HL-60 (cell line): Measurements from ENCODE around the gene EIF3A.

ENCODE experiments used
- DNase-seq, 2 experiments: peaks; one replicate each; pipeline ENCODE4 v3.0.0-alpha.2; 2010 to 2020; ENCODE audit warnings: low read depth in 1 of 2, low spot score in 1 of 2
- H3K27ac ChIP-seq: fragments of 250-450 bp; sonication (Bioruptor Pico); replicated peaks from 2 replicates; pipeline ENCODE4 v1.5.1; 2020; ENCODE audit warnings: mild to moderate bottlenecking, moderate library complexity
- H3K27me3 ChIP-seq: fragments of 250-450 bp; sonication (Bioruptor Pico); 2 replicates; pipeline ENCODE4 v1.5.1; 2021; ENCODE audit warnings: mild to moderate bottlenecking, moderate library complexity; ENCODE audit not compliant: insufficient read depth, poor library complexity, severe bottlenecking
- H3K4me3 ChIP-seq: replicated peaks from 2 replicates; pipeline ENCODE4 v1.5.1; 2011; ENCODE audit warnings: mild to moderate bottlenecking, control low read depth, low read length; ENCODE audit not compliant: insufficient read depth
- GABPA ChIP-seq: IDR thresholded peaks from 2 replicates; pipeline ENCODE4 v1.6.1; 2012; ENCODE audit warnings: low read depth
- POLR2AphosphoS5 ChIP-seq: IDR thresholded peaks from 2 replicates; pipeline ENCODE4 v1.6.1; 2012; ENCODE audit warnings: low read depth
- SPI1 ChIP-seq: IDR thresholded peaks from 2 replicates; pipeline ENCODE4 v1.6.1; 2012; ENCODE audit warnings: low read depth, mild to moderate bottlenecking, borderline replicate concordance
- TF ChIP-seq, protein P1 (sequence below): IDR thresholded peaks from one replicate; pipeline ENCODE4 v1.5.1; 2011; ENCODE audit warnings: low read length, control low read depth, inconsistent platforms; ENCODE audit not compliant: insufficient read depth
- TF ChIP-seq, protein P2 (sequence below): IDR thresholded peaks from 2 replicates; pipeline ENCODE4 v1.6.1; 2012; ENCODE audit warnings: low read depth; ENCODE audit not compliant: insufficient replicate concordance

Gene EIF3A

DNA sequence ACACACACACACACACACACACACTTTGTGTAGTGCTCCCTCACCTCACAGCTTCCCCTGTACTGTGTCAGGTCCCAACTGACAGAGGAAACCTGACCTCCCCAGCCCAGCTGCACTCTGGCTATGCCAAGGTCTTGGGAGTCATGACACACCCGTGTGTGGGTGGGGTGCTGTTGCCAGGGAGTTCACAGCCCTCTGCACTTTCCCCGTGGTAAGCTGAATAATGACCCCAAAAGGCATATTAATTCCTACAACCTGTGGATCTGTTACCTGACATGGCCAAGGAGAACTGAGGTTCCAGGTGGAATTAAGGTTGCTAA, 60.0 kb downstream of the EIF3A start:
- no peak overlapping the region for H3K4me3 ChIP-seq
- TF ChIP-seq SPI1 (no peak), POLR2AphosphoS5 (no peak), GABPA (no peak)
- TF ChIP-seq, protein P1, sequence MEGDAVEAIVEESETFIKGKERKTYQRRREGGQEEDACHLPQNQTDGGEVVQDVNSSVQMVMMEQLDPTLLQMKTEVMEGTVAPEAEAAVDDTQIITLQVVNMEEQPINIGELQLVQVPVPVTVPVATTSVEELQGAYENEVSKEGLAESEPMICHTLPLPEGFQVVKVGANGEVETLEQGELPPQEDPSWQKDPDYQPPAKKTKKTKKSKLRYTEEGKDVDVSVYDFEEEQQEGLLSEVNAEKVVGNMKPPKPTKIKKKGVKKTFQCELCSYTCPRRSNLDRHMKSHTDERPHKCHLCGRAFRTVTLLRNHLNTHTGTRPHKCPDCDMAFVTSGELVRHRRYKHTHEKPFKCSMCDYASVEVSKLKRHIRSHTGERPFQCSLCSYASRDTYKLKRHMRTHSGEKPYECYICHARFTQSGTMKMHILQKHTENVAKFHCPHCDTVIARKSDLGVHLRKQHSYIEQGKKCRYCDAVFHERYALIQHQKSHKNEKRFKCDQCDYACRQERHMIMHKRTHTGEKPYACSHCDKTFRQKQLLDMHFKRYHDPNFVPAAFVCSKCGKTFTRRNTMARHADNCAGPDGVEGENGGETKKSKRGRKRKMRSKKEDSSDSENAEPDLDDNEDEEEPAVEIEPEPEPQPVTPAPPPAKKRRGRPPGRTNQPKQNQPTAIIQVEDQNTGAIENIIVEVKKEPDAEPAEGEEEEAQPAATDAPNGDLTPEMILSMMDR = no peak
- TF ChIP-seq, protein P2, sequence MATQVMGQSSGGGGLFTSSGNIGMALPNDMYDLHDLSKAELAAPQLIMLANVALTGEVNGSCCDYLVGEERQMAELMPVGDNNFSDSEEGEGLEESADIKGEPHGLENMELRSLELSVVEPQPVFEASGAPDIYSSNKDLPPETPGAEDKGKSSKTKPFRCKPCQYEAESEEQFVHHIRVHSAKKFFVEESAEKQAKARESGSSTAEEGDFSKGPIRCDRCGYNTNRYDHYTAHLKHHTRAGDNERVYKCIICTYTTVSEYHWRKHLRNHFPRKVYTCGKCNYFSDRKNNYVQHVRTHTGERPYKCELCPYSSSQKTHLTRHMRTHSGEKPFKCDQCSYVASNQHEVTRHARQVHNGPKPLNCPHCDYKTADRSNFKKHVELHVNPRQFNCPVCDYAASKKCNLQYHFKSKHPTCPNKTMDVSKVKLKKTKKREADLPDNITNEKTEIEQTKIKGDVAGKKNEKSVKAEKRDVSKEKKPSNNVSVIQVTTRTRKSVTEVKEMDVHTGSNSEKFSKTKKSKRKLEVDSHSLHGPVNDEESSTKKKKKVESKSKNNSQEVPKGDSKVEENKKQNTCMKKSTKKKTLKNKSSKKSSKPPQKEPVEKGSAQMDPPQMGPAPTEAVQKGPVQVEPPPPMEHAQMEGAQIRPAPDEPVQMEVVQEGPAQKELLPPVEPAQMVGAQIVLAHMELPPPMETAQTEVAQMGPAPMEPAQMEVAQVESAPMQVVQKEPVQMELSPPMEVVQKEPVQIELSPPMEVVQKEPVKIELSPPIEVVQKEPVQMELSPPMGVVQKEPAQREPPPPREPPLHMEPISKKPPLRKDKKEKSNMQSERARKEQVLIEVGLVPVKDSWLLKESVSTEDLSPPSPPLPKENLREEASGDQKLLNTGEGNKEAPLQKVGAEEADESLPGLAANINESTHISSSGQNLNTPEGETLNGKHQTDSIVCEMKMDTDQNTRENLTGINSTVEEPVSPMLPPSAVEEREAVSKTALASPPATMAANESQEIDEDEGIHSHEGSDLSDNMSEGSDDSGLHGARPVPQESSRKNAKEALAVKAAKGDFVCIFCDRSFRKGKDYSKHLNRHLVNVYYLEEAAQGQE = no peak
- no peak overlapping the region for H3K27ac ChIP-seq
- DNase-seq = no peak
- H3K27me3 ChIP-seq = no peaks in the 10 kb centered on the region

DNA sequence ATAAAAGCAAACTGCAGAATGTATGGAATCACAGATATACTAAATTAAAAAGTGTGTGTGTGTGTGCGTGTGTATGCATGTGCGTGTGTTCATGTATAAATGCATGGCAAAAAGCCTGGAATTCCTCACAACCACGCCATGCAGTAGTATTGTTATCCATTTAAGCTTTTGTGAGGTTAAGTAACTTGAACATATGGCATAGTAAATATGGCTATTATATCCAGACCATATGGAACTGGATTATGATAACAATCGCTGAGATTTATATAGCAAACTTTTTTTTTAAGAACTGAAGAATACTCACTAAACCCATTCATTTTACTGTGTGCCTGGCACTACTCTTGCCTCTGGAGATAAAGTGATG, 73.4 kb downstream of the EIF3A start:
- Histone ChIP-seq H3K27ac (no peak overlapping the region), H3K27me3 (no peaks in the 10 kb centered on the region), H3K4me3 (no peak overlapping the region)
- no peak for DNase-seq
- TF ChIP-seq, protein P1 = no peak
- TF ChIP-seq, protein P2 = no peak
- TF ChIP-seq SPI1 (no peak), POLR2AphosphoS5 (no peak), GABPA (no peak)

DNA sequence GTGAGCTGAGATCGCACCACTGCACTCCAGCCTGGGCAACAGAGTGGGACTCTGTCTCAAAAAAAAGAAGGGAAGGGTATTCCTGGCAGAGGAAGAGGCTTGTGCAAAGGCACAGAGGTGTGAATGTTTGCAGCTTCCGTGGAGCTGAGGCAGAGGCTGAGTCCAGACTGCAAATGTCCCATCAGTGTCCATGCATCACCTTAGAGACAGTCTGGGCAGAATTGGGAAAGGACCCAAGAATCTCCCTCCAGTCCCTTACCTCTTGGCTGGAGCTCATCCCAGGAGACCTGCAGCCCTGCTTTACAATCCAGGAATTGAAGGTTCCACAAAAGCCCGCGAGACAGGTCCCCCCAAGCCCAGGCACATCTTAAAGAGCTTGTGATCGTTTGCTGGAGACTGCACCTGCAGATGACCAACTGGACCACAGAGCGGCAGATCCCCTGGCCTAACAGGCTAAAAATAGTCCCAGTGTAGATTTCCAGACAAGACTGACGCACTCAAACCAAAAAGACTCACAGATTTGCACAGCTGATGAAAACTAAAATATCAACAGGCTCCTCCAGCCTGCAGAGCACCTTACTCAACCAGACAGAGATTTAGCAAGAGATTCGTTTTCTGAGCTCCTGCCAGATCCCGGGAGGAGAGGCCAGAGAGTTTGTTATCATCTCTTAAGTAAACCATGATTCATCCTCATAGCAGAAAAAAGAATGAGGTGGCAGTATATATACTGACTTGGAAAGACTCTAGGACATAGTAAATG, 74.0 kb downstream of the EIF3A start:
- H3K4me3 ChIP-seq = no peak overlapping the region
- no peaks in the 10 kb centered on the region for H3K27me3 ChIP-seq
- DNase-seq = no peak
- TF ChIP-seq, protein P1 = no peak
- TF ChIP-seq POLR2AphosphoS5 (no peak), SPI1 (no peak), GABPA (no peak)
- TF ChIP-seq, protein P2 = no peak
- no peak overlapping the region for H3K27ac ChIP-seq
